Calu3 (cell line): ENCODE measurements around the gene UFSP1. TPM values are rescaled to one million over a fixed set of nuclear protein-coding genes. Genes with fewer than 3 reads are reported as not detected.

Experiments used
- BruUV-seq: library from RNA; stranded (reverse); fragments of 400-500 nt; replicated peaks from 2 replicates; lab custom pipeline; 2021; lab: Mats Ljungman, UMichigan
- CTCF ChIA-PET: fragments of 300-600 bp; sonication (Branson Sonifier 250); formaldehyde crosslinking; loops from one replicate; lab custom pipeline; 2022; ENCODE audit warnings: antibody characterized with exemption; lab: Charles Lee
- DNase-seq: peaks from one replicate; pipeline ENCODE4 v3.0.0; 2022
- H3K27ac Mint-ChIP-seq: one replicate; pipeline ENCODE4 v1.8.0; 2022; ENCODE audit warnings: mixed read lengths; ENCODE audit not compliant: unreplicated experiment
- H3K27me3 Mint-ChIP-seq: one replicate; pipeline ENCODE4 v1.8.0; 2022; ENCODE audit warnings: mixed read lengths; ENCODE audit not compliant: unreplicated experiment
- H3K36me3 Mint-ChIP-seq: one replicate; pipeline ENCODE4 v1.8.0; 2022; ENCODE audit warnings: mild to moderate bottlenecking, moderate library complexity, mixed read lengths; ENCODE audit not compliant: insufficient read depth, unreplicated experiment
- H3K4me1 Mint-ChIP-seq: one replicate; pipeline ENCODE4 v1.8.0; 2022; ENCODE audit warnings: mild to moderate bottlenecking, low read depth, mixed read lengths; ENCODE audit not compliant: unreplicated experiment
- H3K4me3 Mint-ChIP-seq: one replicate; pipeline ENCODE4 v1.8.0; 2022; ENCODE audit warnings: mild to moderate bottlenecking, low read depth, moderate library complexity, mixed read lengths; ENCODE audit not compliant: unreplicated experiment
- H3K9me3 Mint-ChIP-seq: one replicate; pipeline ENCODE4 v1.8.0; 2022; ENCODE audit warnings: low read depth, mixed read lengths; ENCODE audit not compliant: unreplicated experiment
- intact Hi-C: fragments of 100-400 bp; cut with micrococcal nuclease; formaldehyde crosslinking; loops from one replicate; pipeline ENCODE4 v1.10.0; 2022; ENCODE audit not compliant: unreplicated experiment
- total RNA-seq: library from RNA; stranded (reverse); gene quantifications from 2 replicates; pipeline ENCODE4 v1.2.3, GENCODE V29; 2022
- TF ChIP-seq, protein P1 (sequence below): fragments of 200-600 bp; IDR thresholded peaks from one replicate; pipeline ENCODE4 v1.8.0; 2022; ENCODE audit warnings: antibody characterized with exemption; ENCODE audit not compliant: unreplicated experiment

The UFSP1 gene
- total RNA-seq, 1 experiment from 2014 or later: 4.2 TPM

DNA sequence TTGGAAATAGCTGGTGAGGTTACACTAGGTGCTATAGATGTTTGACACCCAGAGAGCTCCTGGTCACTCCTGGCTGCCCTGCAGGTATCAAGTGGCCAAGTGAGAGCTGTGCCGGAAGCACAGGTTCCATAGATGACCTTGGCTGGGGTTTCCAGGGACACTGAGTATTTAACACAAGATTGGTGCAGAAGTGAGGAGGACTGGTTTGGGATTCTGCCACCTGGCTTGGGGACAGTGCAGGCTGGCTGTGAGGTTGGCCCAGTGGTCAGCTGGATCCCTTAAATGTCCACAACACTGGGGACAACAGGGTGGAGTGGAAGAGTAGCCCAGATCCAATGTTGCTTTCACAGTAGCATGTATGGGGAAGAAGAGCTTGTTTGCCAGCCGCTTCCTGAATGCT is 11.5 kb upstream of the UFSP1 start:
- no TSS peak for BruUV-seq
- H3K4me3 Mint-ChIP-seq: no peak overlapping the region
- H3K27me3 Mint-ChIP-seq: peaks cover 17% of the 10 kb centered on the region
- H3K36me3 Mint-ChIP-seq: peaks cover 6% of the 10 kb centered on the region
- H3K27ac Mint-ChIP-seq: no peak overlapping the region
- no peaks in the 10 kb centered on the region for H3K9me3 Mint-ChIP-seq
- TF ChIP-seq, protein P1, sequence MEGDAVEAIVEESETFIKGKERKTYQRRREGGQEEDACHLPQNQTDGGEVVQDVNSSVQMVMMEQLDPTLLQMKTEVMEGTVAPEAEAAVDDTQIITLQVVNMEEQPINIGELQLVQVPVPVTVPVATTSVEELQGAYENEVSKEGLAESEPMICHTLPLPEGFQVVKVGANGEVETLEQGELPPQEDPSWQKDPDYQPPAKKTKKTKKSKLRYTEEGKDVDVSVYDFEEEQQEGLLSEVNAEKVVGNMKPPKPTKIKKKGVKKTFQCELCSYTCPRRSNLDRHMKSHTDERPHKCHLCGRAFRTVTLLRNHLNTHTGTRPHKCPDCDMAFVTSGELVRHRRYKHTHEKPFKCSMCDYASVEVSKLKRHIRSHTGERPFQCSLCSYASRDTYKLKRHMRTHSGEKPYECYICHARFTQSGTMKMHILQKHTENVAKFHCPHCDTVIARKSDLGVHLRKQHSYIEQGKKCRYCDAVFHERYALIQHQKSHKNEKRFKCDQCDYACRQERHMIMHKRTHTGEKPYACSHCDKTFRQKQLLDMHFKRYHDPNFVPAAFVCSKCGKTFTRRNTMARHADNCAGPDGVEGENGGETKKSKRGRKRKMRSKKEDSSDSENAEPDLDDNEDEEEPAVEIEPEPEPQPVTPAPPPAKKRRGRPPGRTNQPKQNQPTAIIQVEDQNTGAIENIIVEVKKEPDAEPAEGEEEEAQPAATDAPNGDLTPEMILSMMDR: no peak
- CTCF ChIA-PET: interaction anchor here (0.6 to 1.6 kb wide), 3 partner anchors 144 to 329 kb away, joined by 3 to 5 read pairs (median 4); no protein-coding TSS in a partner anchor
- peaks cover 5% of the 10 kb centered on the region for H3K4me1 Mint-ChIP-seq
- no peak for DNase-seq
- intact Hi-C loops: no loop called here

DNA sequence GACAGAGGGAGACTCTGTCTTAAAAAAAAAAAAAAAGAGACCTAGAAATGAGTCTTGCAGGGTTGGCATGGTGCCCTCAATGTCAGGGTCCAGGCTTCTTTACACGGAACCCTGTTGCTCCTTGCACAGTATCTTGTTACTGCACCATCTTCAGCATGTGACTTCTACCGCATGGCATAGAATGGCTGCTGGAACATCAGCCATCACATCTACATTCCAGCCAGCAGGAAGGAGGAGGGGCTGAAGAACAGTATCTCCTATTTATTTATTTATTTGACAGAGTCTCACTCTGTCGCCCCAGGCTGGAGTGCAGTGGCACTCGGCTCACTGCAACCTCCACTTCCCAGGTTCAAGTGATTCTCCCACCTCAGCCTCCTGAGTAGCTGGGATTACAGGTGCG is 9.9 kb upstream of the UFSP1 start:
- peaks cover 9% of the 10 kb centered on the region for H3K36me3 Mint-ChIP-seq
- TF ChIP-seq, protein P1: no peak
- CTCF ChIA-PET: interaction anchor here (1.6 kb wide), 1 partner anchor 178 kb away, joined by 3 read pairs; no protein-coding TSS in a partner anchor
- H3K4me1 Mint-ChIP-seq: peaks cover 7% of the 10 kb centered on the region
- intact Hi-C loops: loop anchor here (10.0 kb wide), 1 partner anchor 65 kb away; the partner anchor contains the start of gene MUC12
- H3K9me3 Mint-ChIP-seq: no peaks in the 10 kb centered on the region
- no peak overlapping the region for H3K27ac Mint-ChIP-seq
- peaks cover 23% of the 10 kb centered on the region for H3K27me3 Mint-ChIP-seq
- no peak overlapping the region for H3K4me3 Mint-ChIP-seq
- no TSS peak for BruUV-seq
- DNase-seq: no peak

DNA sequence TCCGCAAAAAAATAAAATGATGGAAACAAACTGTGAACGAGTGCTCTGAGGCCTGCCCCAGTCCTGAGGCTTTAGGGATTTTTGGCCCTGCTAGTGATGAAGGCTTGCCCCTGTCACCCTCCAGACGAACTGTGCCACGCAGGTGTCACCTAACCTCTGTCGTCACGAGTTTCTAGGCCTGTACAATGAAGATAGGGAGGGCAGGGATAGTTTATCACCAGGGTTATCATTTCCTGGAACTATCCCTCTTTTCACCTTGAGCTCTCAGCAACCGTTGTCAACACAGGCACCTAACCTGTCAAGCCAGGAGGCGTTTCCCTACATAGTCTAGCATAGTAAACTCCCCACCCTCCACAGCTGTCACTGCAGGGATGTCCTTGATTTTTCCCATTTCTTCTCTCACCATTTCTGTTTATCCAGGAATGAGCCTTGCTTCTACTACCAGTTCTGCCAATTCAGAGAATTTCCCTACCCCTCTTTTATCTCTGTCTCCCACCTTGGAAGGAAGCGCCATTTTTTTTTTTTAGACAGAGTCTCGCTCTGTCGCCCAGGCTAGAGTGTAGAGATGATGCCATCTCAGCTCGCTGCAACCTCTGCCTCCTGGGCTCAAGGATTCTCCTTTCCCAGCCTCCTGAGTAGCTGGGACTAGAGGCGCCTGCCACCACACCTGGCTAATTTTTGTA is 8.4 kb upstream of the UFSP1 start:
- BruUV-seq: no TSS peak
- DNase-seq: no peak
- TF ChIP-seq, protein P1: no peak
- peaks cover 15% of the 10 kb centered on the region for H3K36me3 Mint-ChIP-seq
- H3K27me3 Mint-ChIP-seq: peaks cover 23% of the 10 kb centered on the region
- intact Hi-C loops: loop anchor here (1.0 to 10.0 kb wide), 2 partner anchors 67 to 161 kb away; partner anchors contain the start of gene MUC12
- H3K9me3 Mint-ChIP-seq: no peaks in the 10 kb centered on the region
- H3K4me3 Mint-ChIP-seq: no peak overlapping the region
- H3K27ac Mint-ChIP-seq: no peak overlapping the region
- CTCF ChIA-PET: interaction anchor here (0.7 kb wide), 1 partner anchor 281 kb away, joined by 3 read pairs; no protein-coding TSS in a partner anchor
- H3K4me1 Mint-ChIP-seq: peaks cover 7% of the 10 kb centered on the region

DNA sequence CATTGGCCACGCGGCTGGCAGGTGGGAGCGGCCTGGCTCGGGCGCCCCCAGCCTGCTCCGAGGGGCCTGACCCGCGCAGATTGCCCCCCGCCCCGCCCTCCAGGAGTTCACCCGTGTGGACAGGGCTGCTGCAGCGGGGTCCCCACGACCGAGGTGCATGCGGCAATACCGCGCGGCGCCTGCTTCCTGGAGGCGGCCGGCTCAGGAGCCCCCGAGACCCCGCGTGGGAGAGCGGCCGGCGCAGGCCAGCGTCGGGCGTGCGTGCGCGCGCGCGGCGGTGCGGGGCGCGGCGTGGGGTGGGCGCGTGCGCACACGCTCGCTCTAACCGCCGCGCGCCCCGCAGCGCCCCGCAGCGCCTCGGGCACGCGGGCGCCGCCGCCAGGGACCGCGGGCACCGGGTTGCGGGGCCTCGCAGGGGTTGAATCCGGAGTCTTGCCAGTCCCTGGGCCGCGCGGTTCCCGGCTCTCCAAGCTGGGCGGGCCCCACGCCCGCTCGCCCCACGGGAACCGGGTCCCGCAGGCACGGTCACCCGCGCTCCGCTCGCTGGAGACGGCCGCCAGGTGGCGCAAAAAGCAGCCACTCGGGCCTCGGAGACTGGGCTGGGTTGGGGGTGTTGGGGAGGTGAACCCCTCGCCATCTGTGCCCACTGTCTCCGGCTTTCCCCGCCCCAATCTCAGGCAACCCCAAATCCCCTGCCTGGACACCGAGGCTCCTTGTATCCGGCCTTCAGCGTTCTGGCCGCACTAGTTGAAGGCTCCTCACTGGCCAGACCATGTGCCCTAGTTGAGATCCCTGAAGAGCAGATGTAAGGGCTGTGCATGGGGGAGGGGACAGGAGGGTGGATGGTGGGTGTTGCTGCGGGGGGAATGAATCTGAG is 7.5 kb upstream of the UFSP1 start:
- Mint-ChIP-seq H3K27ac (no peak overlapping the region), H3K4me1 (peaks cover 9% of the 10 kb centered on the region), H3K27me3 (peaks cover 23% of the 10 kb centered on the region), H3K36me3 (peaks cover 15% of the 10 kb centered on the region), H3K4me3 (peak overlapping the region; percentile 71), H3K9me3 (no peaks in the 10 kb centered on the region)
- TF ChIP-seq, protein P1: peak; percentile 70
- no TSS peak for BruUV-seq
- peak; percentile 49 for DNase-seq
- CTCF ChIA-PET: no interaction called here
- intact Hi-C loops: loop anchor here (1.0 to 10.0 kb wide), 2 partner anchors 68 to 162 kb away; partner anchors contain the start of gene MUC12
